Measurements from ENCODE around the gene KLHL33. TPM values are rescaled to one million over a fixed set of nuclear protein-coding genes. Genes with fewer than 3 reads are reported as not detected.

Gene KLHL33
- under 1 TPM; 0.39 to 0.47 TPM for total RNA-seq
- total RNA-seq: 0.23 reads per million in 2 donors

GRCh38 chr14:20435582-20436362 lies at the start of gene KLHL33:
TSS of gene KLHL33 (minus strand) at chr14:20436166. CDS start at chr14:20435811, 355 bp downstream.
- Mint-ChIP-seq H3K27me3 (no peaks in the 10 kb centered on the region), H3K4me3 (no peak within 1 kb of the TSS), H3K4me1 (peaks cover 10% of the 10 kb centered on the region), H3K36me3 (ENCODE audit: low read depth) (peaks cover 2% of the 10 kb centered on the region), H3K27ac (no peak within 1 kb of the TSS)
- no peak for ATAC-seq
- no peak for DNase-seq
- no peaks in the 10 kb centered on the region for H3K9me3 ChIP-seq (ENCODE audit: control insufficient read depth, low read length, poor library complexity, severe bottlenecking)

GRCh38 chr14:20482382-20482781 lies 46.4 kb upstream of the KLHL33 start:
- Mint-ChIP-seq H3K4me3 (no peak overlapping the region), H3K36me3 (ENCODE audit: low read depth) (peaks cover 5% of the 10 kb centered on the region), H3K27ac (peak overlapping the region; percentile 84), H3K4me1 (peaks cover 49% of the 10 kb centered on the region), H3K27me3 (no peaks in the 10 kb centered on the region)
- H3K9me3 ChIP-seq (ENCODE audit: control insufficient read depth, low read length, poor library complexity, severe bottlenecking): no peaks in the 10 kb centered on the region
- DNase-seq (no peak), ATAC-seq (no peak)

GRCh38 chr14:20478894-20479293 lies 42.9 kb upstream of the KLHL33 start:
- no peaks in the 10 kb centered on the region for H3K9me3 ChIP-seq (ENCODE audit: control insufficient read depth, low read length, poor library complexity, severe bottlenecking)
- H3K27me3 Mint-ChIP-seq: no peaks in the 10 kb centered on the region
- H3K36me3 Mint-ChIP-seq (ENCODE audit: low read depth): peaks cover 16% of the 10 kb centered on the region
- no peak for ATAC-seq
- H3K27ac Mint-ChIP-seq: peak overlapping the region; percentile 84
- no peak overlapping the region for H3K4me3 Mint-ChIP-seq
- no peak for DNase-seq
- peaks cover 72% of the 10 kb centered on the region for H3K4me1 Mint-ChIP-seq

- H3K27ac Mint-ChIP-seq: peak overlapping the region; percentile 84
- H3K4me1 Mint-ChIP-seq: peaks cover 75% of the 10 kb centered on the region
- no peaks in the 10 kb centered on the region for H3K9me3 ChIP-seq (ENCODE audit: control insufficient read depth, low read length, poor library complexity, severe bottlenecking)
- ATAC-seq (peak; percentile 73), DNase-seq (peak in 1 of 3 donors; percentile 11)
- peaks cover 21% of the 10 kb centered on the region for H3K36me3 Mint-ChIP-seq (ENCODE audit: low read depth)
- H3K27me3 Mint-ChIP-seq: no peaks in the 10 kb centered on the region
- peak overlapping the region; percentile 80 for H3K4me3 Mint-ChIP-seq
Measured at GRCh38 chr14:20477211-20477876, 41.4 kb upstream of the KLHL33 start.

GRCh38 chr14:20476776-20477175 lies 40.8 kb upstream of the KLHL33 start:
- no peaks in the 10 kb centered on the region for H3K27me3 Mint-ChIP-seq
- peak overlapping the region; percentile 84 for H3K27ac Mint-ChIP-seq
- peaks cover 76% of the 10 kb centered on the region for H3K4me1 Mint-ChIP-seq
- H3K9me3 ChIP-seq (ENCODE audit: control insufficient read depth, low read length, poor library complexity, severe bottlenecking): no peaks in the 10 kb centered on the region
- H3K4me3 Mint-ChIP-seq: peak overlapping the region; percentile 80
- ATAC-seq (peak; percentile 5), DNase-seq (no peak)
- peaks cover 22% of the 10 kb centered on the region for H3K36me3 Mint-ChIP-seq (ENCODE audit: low read depth)

- Mint-ChIP-seq H3K4me3 (peak overlapping the region; percentile 84), H3K27ac (peak overlapping the region; percentile 91), H3K36me3 (ENCODE audit: low read depth) (peaks cover 21% of the 10 kb centered on the region), H3K4me1 (peaks cover 76% of the 10 kb centered on the region), H3K27me3 (no peaks in the 10 kb centered on the region)
- no peak for DNase-seq
- no peak for ATAC-seq
- no peaks in the 10 kb centered on the region for H3K9me3 ChIP-seq (ENCODE audit: control insufficient read depth, low read length, poor library complexity, severe bottlenecking)
Measured at GRCh38 chr14:20472536-20473169, 36.7 kb upstream of the KLHL33 start.

- ATAC-seq: no peak
- peak overlapping the region; percentile 100 for H3K4me3 Mint-ChIP-seq
- H3K27me3 Mint-ChIP-seq: no peaks in the 10 kb centered on the region
- H3K9me3 ChIP-seq (ENCODE audit: control insufficient read depth, low read length, poor library complexity, severe bottlenecking): no peaks in the 10 kb centered on the region
- peaks cover 18% of the 10 kb centered on the region for H3K36me3 Mint-ChIP-seq (ENCODE audit: low read depth)
- peaks cover 59% of the 10 kb centered on the region for H3K4me1 Mint-ChIP-seq
- DNase-seq: no peak
- peak overlapping the region; percentile 97 for H3K27ac Mint-ChIP-seq
Measured at GRCh38 chr14:20470603-20470901, 34.6 kb upstream of the KLHL33 start.

- Mint-ChIP-seq H3K27ac (peak overlapping the region; percentile 97), H3K4me3 (peak overlapping the region; percentile 100), H3K27me3 (no peaks in the 10 kb centered on the region), H3K4me1 (peaks cover 54% of the 10 kb centered on the region), H3K36me3 (ENCODE audit: low read depth) (peaks cover 16% of the 10 kb centered on the region)
- DNase-seq (peak in 2 of 3 donors; percentile 11 to 28), ATAC-seq (peak; percentile 37)
- H3K9me3 ChIP-seq (ENCODE audit: control insufficient read depth, low read length, poor library complexity, severe bottlenecking): no peaks in the 10 kb centered on the region
Measured at GRCh38 chr14:20469890-20470602, 34.1 kb upstream of the KLHL33 start.

- H3K9me3 ChIP-seq (ENCODE audit: control insufficient read depth, low read length, poor library complexity, severe bottlenecking): no peaks in the 10 kb centered on the region
- Mint-ChIP-seq H3K4me1 (peaks cover 50% of the 10 kb centered on the region), H3K27ac (peak within 1 kb of the TSS; percentile 97), H3K4me3 (peak within 1 kb of the TSS; percentile 100), H3K36me3 (ENCODE audit: low read depth) (peaks cover 12% of the 10 kb centered on the region), H3K27me3 (no peaks in the 10 kb centered on the region)
- ATAC-seq (peak; percentile 94), DNase-seq (peak; percentile 71 to 84 (median 81))
Measured at GRCh38 chr14:20469242-20469889, 33.4 kb upstream of the KLHL33 start, which contains the start of gene PNP. TSS of gene PNP (plus strand) at chr14:20469406. CDS start at chr14:20469525, 119 bp downstream.

GRCh38 chr14:20468764-20469241 lies 32.8 kb upstream of the KLHL33 start:
- Mint-ChIP-seq H3K27ac (peak overlapping the region; percentile 97), H3K36me3 (ENCODE audit: low read depth) (peaks cover 9% of the 10 kb centered on the region), H3K4me3 (peak overlapping the region; percentile 100), H3K27me3 (no peaks in the 10 kb centered on the region), H3K4me1 (peaks cover 44% of the 10 kb centered on the region)
- no peaks in the 10 kb centered on the region for H3K9me3 ChIP-seq (ENCODE audit: control insufficient read depth, low read length, poor library complexity, severe bottlenecking)
- no peak for ATAC-seq
- no peak for DNase-seq

GRCh38 chr14:20461225-20462141 lies 25.5 kb upstream of the KLHL33 start, which contains the start of gene PIP4P1:
TSS of gene PIP4P1 (minus strand) at chr14:20461434. CDS start at chr14:20461325, 109 bp downstream.
- H3K4me3 Mint-ChIP-seq: peak within 1 kb of the TSS; percentile 96
- ATAC-seq: peak; percentile 90

More at GRCh38 chr14:20461225-20462141, 25.5 kb upstream of the KLHL33 start, which contains the start of gene PIP4P1:
- H3K4me1 Mint-ChIP-seq: peaks cover 32% of the 10 kb centered on the region
- peak; percentile 96 to 98 (median 98) for DNase-seq
- H3K27ac Mint-ChIP-seq: peak within 1 kb of the TSS; percentile 82
- H3K9me3 ChIP-seq (ENCODE audit: control insufficient read depth, low read length, poor library complexity, severe bottlenecking): no peaks in the 10 kb centered on the region
- H3K27me3 Mint-ChIP-seq: no peaks in the 10 kb centered on the region
- peaks cover 9% of the 10 kb centered on the region for H3K36me3 Mint-ChIP-seq (ENCODE audit: low read depth)
